GM21723 (cell line): Measurements from ENCODE around the gene TBC1D22A.

Source experiments
- ATAC-seq: cut with Tn5 transposase; IDR thresholded peaks from one replicate; pipeline ENCODE4 v1.9.1; 2021; ENCODE audit warnings: mild to moderate bottlenecking, moderate library complexity; ENCODE audit not compliant: unreplicated experiment

TBC1D22A gene

GRCh38 chr22:47154621-47155081 lies 392.2 kb downstream of the TBC1D22A start:
- ATAC-seq, result no peak

GRCh38 chr22:47155131-47155885 lies 392.9 kb downstream of the TBC1D22A start:
- ATAC-seq, result no peak

GRCh38 chr22:47155912-47156311 lies 393.5 kb downstream of the TBC1D22A start:
- ATAC-seq, result no peak

- ATAC-seq, result no peak
These were observed 394.1 kb downstream of the TBC1D22A start for GRCh38 chr22:47156352-47157092.

- no peak for ATAC-seq
These were observed 394.6 kb downstream of the TBC1D22A start for GRCh38 chr22:47157093-47157420.

- ATAC-seq, result no peak
These were observed 395.2 kb downstream of the TBC1D22A start for GRCh38 chr22:47157486-47158270.

GRCh38 chr22:47158457-47158856 lies 396.0 kb downstream of the TBC1D22A start:
- ATAC-seq, result no peak

- ATAC-seq, result no peak
These were observed 397.1 kb downstream of the TBC1D22A start for GRCh38 chr22:47159592-47159991.

GRCh38 chr22:47160141-47160541 lies 397.7 kb downstream of the TBC1D22A start:
- ATAC-seq, result no peak

- ATAC-seq, result no peak
These were observed 398.5 kb downstream of the TBC1D22A start for GRCh38 chr22:47160781-47161520.

GRCh38 chr22:47161631-47162030 lies 399.2 kb downstream of the TBC1D22A start:
- ATAC-seq, result no peak

- ATAC-seq, result no peak
These were observed 400.4 kb downstream of the TBC1D22A start for GRCh38 chr22:47162865-47163264.

GRCh38 chr22:47163481-47163855 lies 401.0 kb downstream of the TBC1D22A start:
- no peak for ATAC-seq

GRCh38 chr22:47163856-47164513 lies 401.5 kb downstream of the TBC1D22A start:
- no peak for ATAC-seq

- no peak for ATAC-seq
These were observed 402.3 kb downstream of the TBC1D22A start for GRCh38 chr22:47164514-47165337.

- no peak for ATAC-seq
These were observed 403.0 kb downstream of the TBC1D22A start for GRCh38 chr22:47165338-47166032.

GRCh38 chr22:47166033-47166404 lies 403.6 kb downstream of the TBC1D22A start:
- no peak for ATAC-seq

- ATAC-seq, result no peak
These were observed 404.1 kb downstream of the TBC1D22A start for GRCh38 chr22:47166446-47167016.

GRCh38 chr22:47167056-47167455 lies 404.6 kb downstream of the TBC1D22A start:
- ATAC-seq, result no peak
